Activated T-cell treated with anti-CD3 and anti-CD28 coated beads, Interleukin-2, amount 50 U/mL, for 24 hours (primary cell): ENCODE results near the gene IGSF3.

ENCODE experiments used
- DNase-seq: peaks from one replicate; pipeline ENCODE4 v3.0.0-alpha.2; 2020
- H3K27ac Mint-ChIP-seq: 2 replicates; pipeline ENCODE4 v1.8.0; 2020; ENCODE audit warnings: mild to moderate bottlenecking, mixed read lengths
- H3K27me3 Mint-ChIP-seq: 2 replicates; pipeline ENCODE4 v1.8.0; 2020; ENCODE audit warnings: mixed read lengths
- H3K36me3 Mint-ChIP-seq: 2 replicates; pipeline ENCODE4 v1.8.0; 2020; ENCODE audit warnings: low read depth, mixed read lengths
- H3K4me1 Mint-ChIP-seq: 2 replicates; pipeline ENCODE4 v1.8.0; 2020; ENCODE audit warnings: low read depth, mixed read lengths
- H3K4me3 Mint-ChIP-seq: 2 replicates; pipeline ENCODE4 v1.8.0; 2020; ENCODE audit warnings: mild to moderate bottlenecking, moderate library complexity, mixed read lengths
- H3K9me3 Mint-ChIP-seq: 2 replicates; pipeline ENCODE4 v1.8.0; 2020; ENCODE audit warnings: mixed read lengths

The IGSF3 gene

DNA sequence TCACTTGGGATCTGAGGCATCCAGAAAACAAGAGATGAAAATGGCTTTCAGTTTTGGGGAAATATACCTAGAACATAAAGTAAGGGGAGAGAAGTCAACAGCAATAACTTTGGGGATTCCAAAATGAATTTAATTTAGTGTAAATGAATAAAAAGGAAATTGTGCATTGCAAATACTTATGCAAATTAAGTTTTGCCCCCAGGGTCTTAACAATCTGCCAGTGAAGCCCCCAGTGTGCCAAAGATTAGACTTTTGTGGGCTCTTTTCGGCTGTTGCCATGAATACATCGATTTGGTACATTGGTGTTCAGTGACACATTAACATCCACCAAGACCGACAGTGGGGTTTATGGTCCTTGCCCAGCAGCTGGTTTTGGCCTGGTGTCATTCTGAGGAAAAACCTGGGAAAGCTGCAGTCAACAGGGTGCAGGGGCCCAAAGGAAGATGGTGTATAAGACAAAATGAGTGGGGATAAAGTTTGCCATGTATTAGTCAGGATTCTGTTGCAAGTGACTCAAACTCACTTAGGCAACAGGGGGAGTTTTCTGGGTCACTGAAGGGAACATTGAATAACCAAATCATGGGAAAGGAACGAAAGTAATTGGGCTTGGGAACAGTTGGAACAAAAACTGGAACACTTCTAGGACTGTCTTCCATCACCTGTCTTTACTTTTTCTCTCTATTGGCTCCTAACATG, 30.2 kb upstream of the IGSF3 start:
- Mint-ChIP-seq H3K9me3 (peaks cover 2% of the 10 kb centered on the region), H3K27me3 (no peaks in the 10 kb centered on the region), H3K4me3 (no peak overlapping the region), H3K36me3 (no peaks in the 10 kb centered on the region), H3K4me1 (no peaks in the 10 kb centered on the region), H3K27ac (no peak overlapping the region)
- DNase-seq = no peak

DNA sequence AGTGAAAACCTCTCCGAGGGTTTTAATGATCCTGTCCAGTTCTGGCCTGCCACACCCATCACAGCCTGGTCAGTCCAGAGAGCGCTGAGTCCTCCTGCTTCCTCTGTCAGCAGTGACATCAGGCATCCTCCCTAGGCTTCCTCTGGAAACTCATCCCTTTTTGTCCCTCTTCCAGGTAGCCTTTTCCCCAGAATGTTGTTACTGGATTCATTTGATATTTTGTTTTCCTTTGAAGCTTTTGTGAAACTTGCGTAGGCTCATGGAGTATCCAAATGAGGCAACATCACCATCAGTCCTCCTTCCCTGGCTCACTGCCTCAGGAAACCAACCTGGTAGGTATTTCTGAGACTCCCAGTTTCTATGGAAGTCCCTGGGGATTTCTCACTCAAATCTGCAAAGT, 27.0 kb upstream of the IGSF3 start:
- Mint-ChIP-seq H3K4me3 (no peak overlapping the region), H3K4me1 (no peaks in the 10 kb centered on the region), H3K27ac (no peak overlapping the region), H3K27me3 (no peaks in the 10 kb centered on the region), H3K36me3 (no peaks in the 10 kb centered on the region), H3K9me3 (no peaks in the 10 kb centered on the region)
- no peak for DNase-seq

DNA sequence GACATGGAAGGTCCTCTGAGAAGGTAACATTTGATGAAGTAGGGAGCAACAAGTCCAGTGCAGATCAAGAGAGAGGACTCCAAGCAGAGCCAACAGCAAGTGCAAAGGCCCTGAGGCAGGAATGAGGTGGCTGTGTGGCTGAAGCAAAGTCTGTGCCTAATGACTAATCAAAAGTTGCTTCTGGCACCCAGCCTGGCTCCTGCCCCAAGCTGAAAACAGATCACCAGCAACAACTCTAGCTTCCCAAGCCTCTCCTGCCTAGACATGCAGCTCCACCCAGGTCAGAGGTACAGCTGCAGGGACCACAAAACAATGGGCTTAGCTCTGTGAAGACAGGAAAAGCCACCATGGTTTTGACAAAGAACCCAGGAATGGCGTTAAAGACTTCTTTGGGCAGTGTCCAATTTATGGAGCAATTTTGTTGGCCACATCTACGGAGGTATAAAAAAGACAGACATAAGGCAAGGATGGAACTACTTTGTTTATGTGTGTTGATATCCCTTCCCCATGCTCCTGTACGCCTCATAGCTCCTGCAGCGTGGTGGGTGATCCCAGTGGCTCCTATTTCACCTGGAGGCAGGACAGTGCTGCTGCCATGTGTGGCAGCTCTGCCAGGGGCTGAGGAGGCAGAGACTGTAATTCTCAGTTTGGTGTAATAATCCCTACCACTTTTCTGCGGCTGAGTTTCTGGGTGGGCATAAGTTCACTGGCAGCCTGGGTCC, 26.4 kb upstream of the IGSF3 start:
- Mint-ChIP-seq H3K36me3 (no peaks in the 10 kb centered on the region), H3K4me1 (no peaks in the 10 kb centered on the region), H3K9me3 (no peaks in the 10 kb centered on the region), H3K27ac (no peak overlapping the region), H3K27me3 (no peaks in the 10 kb centered on the region), H3K4me3 (no peak overlapping the region)
- no peak for DNase-seq

DNA sequence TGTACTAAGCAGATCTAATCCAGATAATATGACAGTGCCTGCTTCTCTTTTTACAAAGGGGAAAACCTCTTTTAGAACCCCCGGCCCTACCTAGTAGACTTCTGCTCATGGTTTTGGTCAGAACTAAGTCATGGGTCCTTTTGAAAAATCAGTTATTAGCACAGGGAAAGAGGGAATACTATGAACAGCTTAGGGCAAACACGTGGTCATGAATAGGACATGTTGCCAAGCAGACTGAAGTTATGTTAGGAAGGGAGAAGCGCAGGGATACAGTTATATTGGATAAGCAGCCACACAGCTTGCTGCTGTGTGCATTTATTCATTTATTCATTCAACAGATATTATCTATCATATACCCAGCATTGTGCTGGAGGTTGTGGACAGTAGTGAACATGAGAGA, 25.3 kb upstream of the IGSF3 start:
- H3K36me3 Mint-ChIP-seq = no peaks in the 10 kb centered on the region

DNA sequence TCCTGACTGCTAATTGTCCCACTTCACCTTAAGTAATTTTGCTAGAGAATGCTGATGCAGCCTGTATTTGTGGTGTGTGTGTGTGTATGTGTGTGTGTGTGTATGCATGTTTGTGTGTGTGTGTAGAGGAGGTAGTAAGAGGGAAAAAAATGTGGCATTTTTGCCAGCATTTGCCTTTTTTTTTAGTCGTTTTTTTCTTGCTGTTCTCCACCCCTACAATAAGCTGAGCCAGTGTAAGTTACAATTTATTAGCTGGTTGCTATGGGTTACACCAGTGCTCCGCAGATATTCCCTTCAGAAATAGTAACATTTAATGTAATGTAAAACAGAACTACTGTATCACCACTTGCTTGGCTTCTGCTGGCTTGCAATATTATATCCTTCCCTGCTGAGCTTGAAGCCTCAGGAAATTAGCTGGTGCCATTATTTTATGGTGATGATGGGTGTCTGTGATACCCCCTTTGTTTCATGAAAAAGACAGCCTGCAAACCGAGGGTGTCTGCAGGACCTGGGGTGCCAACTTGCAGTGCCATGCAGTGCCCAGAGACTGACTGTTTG, 23.4 kb upstream of the IGSF3 start:
- Mint-ChIP-seq H3K27ac (no peak overlapping the region), H3K4me3 (no peak overlapping the region), H3K36me3 (no peaks in the 10 kb centered on the region), H3K4me1 (no peaks in the 10 kb centered on the region), H3K9me3 (no peaks in the 10 kb centered on the region), H3K27me3 (no peaks in the 10 kb centered on the region)
- no peak for DNase-seq

More for the DNA sequence above, 25.3 kb upstream of the IGSF3 start:
- no peaks in the 10 kb centered on the region for H3K27me3 Mint-ChIP-seq
- no peak overlapping the region for H3K4me3 Mint-ChIP-seq
- H3K9me3 Mint-ChIP-seq = no peaks in the 10 kb centered on the region
- DNase-seq = no peak
- H3K27ac Mint-ChIP-seq = no peak overlapping the region
- no peaks in the 10 kb centered on the region for H3K4me1 Mint-ChIP-seq

DNA sequence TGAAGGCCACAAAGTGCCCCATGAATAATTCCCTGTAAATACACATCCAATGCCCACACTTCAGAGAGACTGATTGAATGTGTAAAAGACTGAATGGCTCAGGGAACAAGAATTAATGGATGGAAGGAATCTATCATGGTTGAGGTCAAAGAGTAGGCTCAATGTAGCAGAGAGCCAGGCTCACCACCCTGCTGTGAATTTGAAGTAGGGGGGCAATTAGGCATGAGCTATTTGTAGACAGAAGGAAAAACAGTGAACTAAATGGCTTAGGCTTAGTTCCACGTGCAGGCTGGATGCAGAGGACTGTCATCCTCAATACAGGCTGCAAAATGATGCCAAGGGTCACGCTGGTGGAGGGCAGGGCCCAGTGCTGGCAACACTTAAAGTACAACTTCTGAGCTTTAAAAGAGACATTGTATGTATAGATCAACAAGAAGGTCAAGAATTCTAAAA, 22.9 kb upstream of the IGSF3 start:
- H3K36me3 Mint-ChIP-seq = no peaks in the 10 kb centered on the region
- H3K4me3 Mint-ChIP-seq = no peak overlapping the region
- no peak for DNase-seq
- H3K27ac Mint-ChIP-seq = no peak overlapping the region
- no peaks in the 10 kb centered on the region for H3K9me3 Mint-ChIP-seq
- H3K4me1 Mint-ChIP-seq = no peaks in the 10 kb centered on the region
- H3K27me3 Mint-ChIP-seq = no peaks in the 10 kb centered on the region

DNA sequence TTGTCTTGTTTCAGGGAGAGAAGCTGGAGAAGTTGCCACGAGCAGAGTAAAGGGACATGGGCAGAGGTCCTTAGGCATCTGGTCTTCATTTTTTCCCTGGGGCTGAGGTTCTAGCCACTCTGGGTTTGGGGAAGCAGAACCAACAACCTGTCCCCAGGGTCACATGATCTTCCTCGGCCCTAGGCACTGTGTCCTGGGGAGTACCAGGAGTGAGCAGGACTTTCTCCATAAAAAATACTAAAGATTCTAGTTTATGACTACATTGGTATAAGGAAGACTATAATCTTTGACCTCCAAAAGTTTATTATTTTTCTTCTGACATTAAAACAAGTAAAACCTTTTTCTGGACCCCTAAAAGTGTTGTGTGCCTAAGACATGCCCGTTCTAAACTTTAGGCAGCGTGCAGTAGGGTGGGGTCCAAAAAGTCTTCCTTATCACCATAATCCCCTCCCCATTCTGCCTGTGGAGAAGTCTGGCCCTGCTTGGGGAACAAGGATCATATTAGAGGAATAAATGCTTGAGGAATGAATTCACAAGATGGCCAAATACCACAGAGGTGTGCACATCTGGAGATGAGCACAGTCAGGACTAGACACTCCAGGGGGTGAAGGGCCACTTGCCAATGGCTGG, 19.3 kb upstream of the IGSF3 start:
- no peaks in the 10 kb centered on the region for H3K4me1 Mint-ChIP-seq
- no peak overlapping the region for H3K27ac Mint-ChIP-seq
- H3K4me3 Mint-ChIP-seq = no peak overlapping the region
- no peaks in the 10 kb centered on the region for H3K27me3 Mint-ChIP-seq
- DNase-seq = no peak
- no peaks in the 10 kb centered on the region for H3K9me3 Mint-ChIP-seq
- no peaks in the 10 kb centered on the region for H3K36me3 Mint-ChIP-seq

DNA sequence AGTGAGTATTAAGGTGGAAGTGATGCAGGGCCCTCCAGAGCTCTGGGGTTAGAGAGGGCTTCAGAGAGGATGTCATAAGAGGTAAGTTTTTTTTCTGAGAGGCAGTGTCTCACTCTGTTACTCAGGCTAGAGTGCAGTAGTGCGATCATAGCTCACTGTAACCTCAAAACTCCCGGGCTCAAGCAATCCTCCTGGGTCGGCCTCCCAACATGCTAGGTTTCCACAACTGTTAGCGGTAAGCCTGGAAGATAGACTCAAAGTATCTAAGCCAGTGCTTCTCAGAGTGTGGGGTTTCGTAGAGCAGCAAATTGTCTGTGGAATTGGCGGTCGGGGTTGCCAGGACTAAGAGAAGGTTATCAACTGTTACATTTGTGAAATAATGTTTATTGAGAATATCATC, 18.6 kb upstream of the IGSF3 start:
- Mint-ChIP-seq H3K27me3 (no peaks in the 10 kb centered on the region), H3K4me1 (no peaks in the 10 kb centered on the region), H3K27ac (no peak overlapping the region), H3K4me3 (no peak overlapping the region), H3K36me3 (no peaks in the 10 kb centered on the region), H3K9me3 (no peaks in the 10 kb centered on the region)
- no peak for DNase-seq

DNA sequence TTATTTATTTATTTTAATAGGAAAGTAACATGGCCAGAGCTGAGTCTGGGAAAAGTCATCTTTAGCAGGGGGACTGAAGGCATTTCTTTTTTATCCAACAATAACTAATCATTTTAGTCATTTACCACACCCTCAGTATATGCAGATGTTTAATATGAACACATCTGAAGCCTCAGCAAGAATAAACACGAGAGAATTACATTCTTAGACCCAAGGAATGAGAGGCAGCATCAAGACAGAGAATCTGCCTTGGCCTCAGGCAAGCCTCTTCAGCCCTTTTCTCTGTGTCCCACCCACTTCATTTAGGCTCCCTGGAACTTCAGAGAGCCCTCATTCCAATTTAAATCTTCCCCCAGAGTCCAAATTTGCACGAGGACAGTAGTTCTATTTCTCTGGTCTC, 17.0 kb upstream of the IGSF3 start:
- no peaks in the 10 kb centered on the region for H3K4me1 Mint-ChIP-seq
- no peaks in the 10 kb centered on the region for H3K27me3 Mint-ChIP-seq
- DNase-seq = no peak
- H3K36me3 Mint-ChIP-seq = no peaks in the 10 kb centered on the region
- H3K4me3 Mint-ChIP-seq = no peak overlapping the region
- no peaks in the 10 kb centered on the region for H3K9me3 Mint-ChIP-seq
- no peak overlapping the region for H3K27ac Mint-ChIP-seq

DNA sequence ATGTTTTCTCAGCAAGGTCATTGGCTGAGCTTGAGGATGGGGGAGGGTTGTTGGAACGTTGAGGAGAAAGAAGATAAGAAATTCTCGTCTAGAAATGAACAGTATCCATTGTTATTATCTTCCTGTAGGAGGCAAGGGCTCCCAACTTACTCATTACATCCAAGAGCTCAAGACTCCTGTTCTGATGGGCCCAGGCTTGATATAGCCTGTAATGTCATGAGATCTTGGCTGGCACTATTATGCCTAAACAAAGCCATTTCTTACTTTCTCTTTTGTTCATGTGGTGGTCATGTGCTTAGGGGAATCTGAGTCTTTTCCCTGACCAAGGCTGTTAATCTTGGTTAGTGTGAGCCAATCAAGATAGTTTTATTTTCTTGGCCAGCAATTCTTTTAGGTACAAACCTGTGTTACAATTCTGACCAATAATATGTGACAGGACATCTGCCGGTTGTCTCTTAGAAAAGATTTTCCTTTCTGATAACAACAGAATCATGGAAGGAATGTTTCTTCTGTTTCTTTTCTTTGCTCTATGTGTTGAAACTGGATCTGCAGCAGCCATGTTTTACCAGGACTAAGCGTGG, 15.2 kb upstream of the IGSF3 start:
- no peaks in the 10 kb centered on the region for H3K4me1 Mint-ChIP-seq
- H3K9me3 Mint-ChIP-seq = no peaks in the 10 kb centered on the region
- no peak overlapping the region for H3K4me3 Mint-ChIP-seq
- H3K27ac Mint-ChIP-seq = no peak overlapping the region
- DNase-seq = no peak
- H3K36me3 Mint-ChIP-seq = no peaks in the 10 kb centered on the region
- H3K27me3 Mint-ChIP-seq = peaks cover 5% of the 10 kb centered on the region

DNA sequence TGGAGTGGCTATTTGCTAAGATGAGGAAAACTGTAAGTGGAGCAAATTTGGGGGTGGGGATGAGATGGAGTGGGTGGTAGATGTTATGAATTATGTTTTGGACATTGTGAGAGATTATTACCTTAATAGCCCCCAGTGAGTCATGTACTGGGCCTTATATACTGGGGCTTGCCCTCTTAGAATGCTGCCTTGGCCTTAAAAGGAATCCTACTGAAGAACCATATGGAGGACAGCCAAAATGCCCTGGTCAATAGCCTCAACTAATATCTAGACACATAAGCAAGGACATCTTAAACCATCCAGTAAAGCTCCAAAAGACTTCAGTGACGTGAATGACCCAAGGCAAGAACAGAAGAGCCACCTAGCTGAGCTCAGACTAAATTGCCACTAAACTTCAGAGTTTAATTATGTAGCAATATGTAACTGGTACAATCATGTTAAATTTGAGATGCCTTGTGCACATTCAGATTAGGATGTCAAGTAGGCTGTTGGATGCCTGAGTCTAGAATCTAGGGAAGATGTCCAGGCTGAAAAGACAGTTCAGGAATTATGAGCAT, 13.9 kb upstream of the IGSF3 start:
- Mint-ChIP-seq H3K4me3 (no peak overlapping the region), H3K27ac (no peak overlapping the region)

DNA sequence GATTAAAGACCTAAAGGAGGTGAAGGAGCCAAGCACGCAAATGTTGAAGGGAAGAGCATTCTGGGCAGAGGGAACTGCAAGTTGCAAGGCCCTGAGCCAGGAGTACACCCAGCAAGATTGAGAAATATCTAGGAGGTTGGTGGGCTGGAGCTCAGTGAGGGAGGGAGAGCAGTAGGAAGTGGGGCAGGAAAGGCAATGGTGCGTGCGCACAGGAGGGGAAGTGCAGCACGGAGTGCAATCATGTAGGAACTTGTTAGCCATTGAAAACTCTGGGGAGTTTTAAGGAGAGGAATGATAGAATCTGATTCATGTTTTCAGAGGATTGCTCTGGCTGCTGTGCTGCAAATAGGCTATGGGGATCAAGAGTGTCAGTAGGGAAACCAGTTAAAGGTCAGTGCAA, 13.2 kb upstream of the IGSF3 start:
- no peaks in the 10 kb centered on the region for H3K36me3 Mint-ChIP-seq
- H3K4me1 Mint-ChIP-seq = no peaks in the 10 kb centered on the region
- no peak overlapping the region for H3K27ac Mint-ChIP-seq
- no peaks in the 10 kb centered on the region for H3K9me3 Mint-ChIP-seq
- H3K4me3 Mint-ChIP-seq = no peak overlapping the region
- DNase-seq = no peak
- H3K27me3 Mint-ChIP-seq = peaks cover 9% of the 10 kb centered on the region

More for the DNA sequence above, 13.9 kb upstream of the IGSF3 start:
- H3K36me3 Mint-ChIP-seq = no peaks in the 10 kb centered on the region
- peaks cover 6% of the 10 kb centered on the region for H3K27me3 Mint-ChIP-seq
- H3K9me3 Mint-ChIP-seq = no peaks in the 10 kb centered on the region
- no peaks in the 10 kb centered on the region for H3K4me1 Mint-ChIP-seq
- no peak for DNase-seq

DNA sequence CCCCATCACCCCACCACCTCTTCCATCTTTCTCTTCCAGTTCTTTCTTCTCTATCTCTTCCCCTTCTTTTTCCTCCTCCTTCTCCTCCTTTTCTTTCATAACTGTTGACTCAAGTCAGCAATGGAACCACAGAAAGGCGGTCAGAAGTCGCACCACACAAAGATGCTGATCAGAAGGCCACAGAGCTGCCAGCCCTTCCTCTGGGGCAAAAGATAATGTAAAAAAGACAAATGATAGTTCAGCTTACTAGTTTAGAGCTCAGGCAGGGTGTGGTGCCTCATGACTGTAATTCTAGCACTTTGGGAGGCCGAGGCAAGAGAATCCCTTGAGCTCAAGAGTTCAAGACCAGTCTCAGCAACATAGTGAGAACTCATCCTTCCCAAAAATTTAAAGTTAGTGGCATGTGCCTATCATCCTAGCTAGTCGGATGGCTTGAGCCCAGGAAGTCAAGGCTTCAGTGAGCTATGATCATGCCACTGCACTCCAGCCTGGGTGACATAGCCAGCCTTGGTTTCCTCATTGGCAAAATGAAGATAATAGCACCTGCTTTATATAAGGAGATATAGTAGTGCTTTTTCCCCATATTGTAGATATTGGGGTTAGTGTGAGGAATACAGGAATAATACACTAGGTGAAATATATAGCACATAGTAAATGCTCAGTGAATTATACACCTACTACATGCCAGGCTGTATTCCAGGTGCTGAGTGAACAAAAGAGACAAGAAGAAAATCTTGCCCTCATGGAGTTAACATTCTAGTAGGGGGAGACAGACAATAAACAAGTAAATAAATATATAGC, 12.5 kb upstream of the IGSF3 start:
- H3K27me3 Mint-ChIP-seq = peaks cover 11% of the 10 kb centered on the region
- no peaks in the 10 kb centered on the region for H3K4me1 Mint-ChIP-seq
- no peak for DNase-seq
- no peak overlapping the region for H3K4me3 Mint-ChIP-seq
- no peaks in the 10 kb centered on the region for H3K9me3 Mint-ChIP-seq
- H3K36me3 Mint-ChIP-seq = no peaks in the 10 kb centered on the region
- no peak overlapping the region for H3K27ac Mint-ChIP-seq
